WTC11 (cell line): ENCODE measurements around the gene CHAC1. TPM values are rescaled to one million over a fixed set of nuclear protein-coding genes. Genes with fewer than 3 reads are reported as not detected.

Experiments used
- ATAC-seq: fragments of 200-7000 bp; cut with Tn5 transposase; 2 replicates; pipeline ENCODE4 v1.10.0; 2021; ENCODE audit warnings: mild to moderate bottlenecking, moderate library complexity
- CTCF ChIA-PET: fragments of 300-600 bp; sonication (Branson Sonifier 250); formaldehyde crosslinking; loops from one replicate; lab custom pipeline; 2021; ENCODE audit warnings: antibody characterized with exemption; lab: Charles Lee
- POLR2A ChIA-PET: fragments of 350-600 bp; sonication (Branson Sonifier 250); formaldehyde crosslinking; loops from one replicate; lab custom pipeline; 2021; ENCODE audit warnings: antibody characterized with exemption; lab: Charles Lee
- DNase-seq: peaks from one replicate; pipeline ENCODE4 v3.0.0; 2021; ENCODE audit warnings: low spot score
- H3K27ac Mint-ChIP-seq: 2 replicates; pipeline ENCODE4 v1.8.0; 2021; ENCODE audit warnings: mixed read lengths
- H3K27me3 Mint-ChIP-seq: 2 replicates; pipeline ENCODE4 v1.8.0; 2021; ENCODE audit warnings: low read depth, mild to moderate bottlenecking, moderate library complexity, mixed read lengths
- H3K36me3 Mint-ChIP-seq: 2 replicates; pipeline ENCODE4 v1.8.0; 2021; ENCODE audit warnings: mixed read lengths
- H3K4me1 Mint-ChIP-seq: 2 replicates; pipeline ENCODE4 v1.8.0; 2022; ENCODE audit warnings: mixed read lengths
- H3K4me3 Mint-ChIP-seq: 2 replicates; pipeline ENCODE4 v1.8.0; 2021; ENCODE audit warnings: mild to moderate bottlenecking, moderate library complexity, mixed read lengths
- H3K9me3 Mint-ChIP-seq: 2 replicates; pipeline ENCODE4 v1.8.0; 2021; ENCODE audit warnings: mixed read lengths
- ARID4B ChIP-seq: sonication (generic); formaldehyde crosslinking; IDR thresholded peaks from 2 replicates; pipeline ENCODE4 v1.8.0; 2023; ENCODE audit warnings: missing genetic modification reagents, mild to moderate bottlenecking, borderline replicate concordance
- ATF1 ChIP-seq: sonication (generic); formaldehyde crosslinking; IDR thresholded peaks from 2 replicates; pipeline ENCODE4 v1.8.1; 2023; ENCODE audit warnings: mild to moderate bottlenecking, moderate library complexity, missing genetic modification reagents
- E2F1 ChIP-seq: sonication (generic); formaldehyde crosslinking; IDR thresholded peaks from 2 replicates; pipeline ENCODE4 v1.8.0; 2022; ENCODE audit warnings: mild to moderate bottlenecking, missing genetic modification reagents
- FOXK1 ChIP-seq: sonication (generic); formaldehyde crosslinking; IDR thresholded peaks from 2 replicates; pipeline ENCODE4 v1.8.0; 2022; ENCODE audit warnings: mild to moderate bottlenecking, moderate library complexity, missing genetic modification reagents
- FOXP1 ChIP-seq: sonication (generic); formaldehyde crosslinking; IDR thresholded peaks from 2 replicates; pipeline ENCODE4 v1.8.0; 2022; ENCODE audit warnings: missing genetic modification reagents, mild to moderate bottlenecking, moderate library complexity, borderline replicate concordance
- HMGXB4 ChIP-seq: sonication (generic); formaldehyde crosslinking; IDR thresholded peaks from 2 replicates; pipeline ENCODE4 v1.8.1; 2023; ENCODE audit warnings: mild to moderate bottlenecking, moderate library complexity, missing genetic modification reagents
- MAX ChIP-seq: sonication (generic); formaldehyde crosslinking; IDR thresholded peaks from 2 replicates; pipeline ENCODE4 v1.8.0; 2022; ENCODE audit warnings: mild to moderate bottlenecking, missing genetic modification reagents
- NR2C2 ChIP-seq: sonication (generic); formaldehyde crosslinking; IDR thresholded peaks from 2 replicates; pipeline ENCODE4 v1.8.0; 2022; ENCODE audit warnings: mild to moderate bottlenecking, missing genetic modification reagents
- NR3C1 ChIP-seq: sonication (generic); formaldehyde crosslinking; conservative IDR thresholded peaks from 2 replicates; pipeline ENCODE4 v1.8.1; 2023; ENCODE audit warnings: low read depth, mild to moderate bottlenecking, missing genetic modification reagents
- PRDM15 ChIP-seq: sonication (generic); formaldehyde crosslinking; IDR thresholded peaks from 2 replicates; pipeline ENCODE4 v1.8.0; 2022; ENCODE audit warnings: missing genetic modification reagents
- PREB ChIP-seq: sonication (generic); formaldehyde crosslinking; IDR thresholded peaks from 2 replicates; pipeline ENCODE4 v1.8.1; 2022; ENCODE audit warnings: mild to moderate bottlenecking, missing genetic modification reagents, moderate library complexity, borderline replicate concordance
- ZBTB21 ChIP-seq: sonication (generic); formaldehyde crosslinking; IDR thresholded peaks from 2 replicates; pipeline ENCODE4 v1.8.1; 2023; ENCODE audit warnings: mild to moderate bottlenecking, missing genetic modification reagents, borderline replicate concordance
- ZNF121 ChIP-seq: sonication (generic); formaldehyde crosslinking; IDR thresholded peaks from 2 replicates; pipeline ENCODE4 v1.8.0; 2023; ENCODE audit warnings: missing genetic modification reagents
- ZNF423 ChIP-seq: fragments of 250-450 bp; sonication (Bioruptor Pico); IDR thresholded peaks from 2 replicates; pipeline ENCODE4 v2.1.2; 2022; ENCODE audit warnings: mild to moderate bottlenecking, moderate library complexity
- ZSCAN18 ChIP-seq: fragments of 250-450 bp; sonication (Bioruptor Pico); IDR thresholded peaks from 2 replicates; pipeline ENCODE4 v2.1.2; 2022; ENCODE audit warnings: mild to moderate bottlenecking, moderate library complexity
- total RNA-seq: library from RNA; stranded (reverse); gene quantifications from 3 replicates; pipeline ENCODE4 v1.2.3, GENCODE V29; 2021

Gene CHAC1
- total RNA-seq, 1 experiment from 2014 or later, result 31.0 TPM

GRCh38 chr15:40908095-40908494, 45.2 kb upstream of the CHAC1 start (continued):
- TF ChIP-seq ZSCAN18, result no peak

- CTCF ChIA-PET, result interaction anchor here (1.1 to 7.8 kb wide), 6 partner anchors 18 to 163 kb away, joined by 3 to 101 read pairs (median 5); partner anchors contain the start of gene DLL4
- no peak for TF ChIP-seq PRDM15 (CRISPR knock-in tag)
- TF ChIP-seq FOXP1, result peak; percentile 42; the same call in 1 of the 2 replicates
- TF ChIP-seq, all 79 proteins: peak for 1
- POLR2A ChIA-PET, result no interaction called here
- Mint-ChIP-seq H3K27me3 (no peaks in the 10 kb centered on the region), H3K9me3 (no peaks in the 10 kb centered on the region), H3K4me1 (peaks cover 23% of the 10 kb centered on the region), H3K27ac (no peak overlapping the region; the same call in 1 of the 2 replicates), H3K4me3 (no peak overlapping the region), H3K36me3 (no peaks in the 10 kb centered on the region)
- no peak for ATAC-seq
- no peak for DNase-seq
Measured at GRCh38 chr15:40909662-40910630, 43.3 kb upstream of the CHAC1 start.

GRCh38 chr15:40911141-40911540, 42.1 kb upstream of the CHAC1 start:
- Mint-ChIP-seq H3K27me3 (no peaks in the 10 kb centered on the region), H3K36me3 (no peaks in the 10 kb centered on the region), H3K27ac (peak overlapping the region; percentile 40; the same call in 1 of the 2 replicates), H3K4me3 (no peak overlapping the region), H3K9me3 (no peaks in the 10 kb centered on the region), H3K4me1 (peaks cover 26% of the 10 kb centered on the region)
- DNase-seq (peak; percentile 60), ATAC-seq (peak; percentile 37)
- CTCF ChIA-PET, result interaction anchor here (0.6 to 7.8 kb wide), 7 partner anchors 8 to 38 kb away, joined by 3 to 101 read pairs (median 6); partner anchors contain the start of genes DLL4 and VPS18
- POLR2A ChIA-PET, result interaction anchor here (0.5 to 0.6 kb wide), 2 partner anchors 244 to 381 kb away, joined by 3 read pairs; no protein-coding TSS in a partner anchor
- TF ChIP-seq MAX (CRISPR knock-in tag), result no peak
- no peak for TF ChIP-seq PREB (CRISPR knock-in tag)
- TF ChIP-seq ZBTB21 (CRISPR knock-in tag), result no peak
- 0 out of 2 replicates have a peak, but pooled peaks have one; percentile 39 for TF ChIP-seq FOXK1
- no peak for TF ChIP-seq NR3C1 (CRISPR knock-in tag)
- no peak for TF ChIP-seq NR2C2 (CRISPR knock-in tag)
- no peak for TF ChIP-seq HMGXB4
- no peak for TF ChIP-seq ZNF423 (CRISPR knock-in tag)
- TF ChIP-seq ZNF121 (CRISPR knock-in tag), result peak; percentile 69; the same call in 1 of the 2 replicates
- no peak for TF ChIP-seq E2F1 (CRISPR knock-in tag)
- no peak for TF ChIP-seq ARID4B (CRISPR knock-in tag)
- TF ChIP-seq ATF1 (CRISPR knock-in tag), result no peak
